PC-9 (cell line): ENCODE results near the gene CPLANE1. TPM values are rescaled to one million over a fixed set of nuclear protein-coding genes. Genes with fewer than 3 reads are reported as not detected.
A peak's percentile ranks its signal among the peaks of the same experiment; 100 is the strongest.

Experiments used
- BruUV-seq: library from RNA; stranded (reverse); fragments of 400-500 nt; replicated peaks from 2 replicates; lab custom pipeline; 2021; lab: Mats Ljungman, UMichigan
- CTCF ChIA-PET: fragments of 300-600 bp; sonication (Branson Sonifier 250); formaldehyde crosslinking; loops from one replicate; lab custom pipeline; 2022; ENCODE audit warnings: antibody characterized with exemption; lab: Charles Lee
- POLR2A ChIA-PET: fragments of 300-600 bp; sonication (Branson Sonifier 250); formaldehyde crosslinking; loops from one replicate; lab custom pipeline; 2022; ENCODE audit warnings: antibody characterized with exemption; ENCODE audit not compliant: unreplicated experiment; lab: Charles Lee
- DNase-seq, 2 experiments: peaks; one replicate each; pipeline versions ENCODE4 v3.0.0 to v3.0.0-alpha.2; 2015 to 2022; ENCODE audit warnings: mixed read lengths in 1 of 2
- H2AFZ ChIP-seq: fragments of 200-600 bp; sonication (generic); 2 replicates; pipeline ENCODE4 v1.8.1; 2017; ENCODE audit warnings: antibody characterized with exemption
- H3F3A ChIP-seq: fragments of 200-600 bp; sonication (generic); 2 replicates; pipeline ENCODE4 v1.8.1; 2017; ENCODE audit warnings: antibody characterized with exemption, mild to moderate bottlenecking, low read depth; ENCODE audit not compliant: insufficient read depth
- H3K27ac ChIP-seq: fragments of 200-600 bp; sonication (generic); 2 replicates; pipeline ENCODE4 v1.6.1; 2016; ENCODE audit warnings: mixed run types
- H3K27me3 ChIP-seq: fragments of 200-600 bp; sonication (generic); 2 replicates; pipeline ENCODE4 v1.6.1; 2016; ENCODE audit warnings: low read depth, mixed run types; ENCODE audit not compliant: insufficient read depth
- H3K36me3 ChIP-seq: fragments of 200-600 bp; sonication (generic); 2 replicates; pipeline ENCODE4 v1.6.1; 2016; ENCODE audit warnings: low read depth, mixed run types
- H3K4me1 ChIP-seq: fragments of 200-600 bp; sonication (generic); replicated peaks from 2 replicates; pipeline ENCODE4 v1.6.1; 2016; ENCODE audit warnings: mixed run types; ENCODE audit not compliant: insufficient read depth
- H3K4me2 ChIP-seq: fragments of 200-600 bp; sonication (generic); 2 replicates; pipeline ENCODE4 v1.6.1; 2017; ENCODE audit warnings: mixed run types
- H3K4me3 ChIP-seq: fragments of 200-600 bp; sonication (generic); 2 replicates; pipeline ENCODE4 v1.6.1; 2016; ENCODE audit warnings: mixed run types
- H3K79me2 ChIP-seq: fragments of 200-600 bp; sonication (generic); 2 replicates; pipeline ENCODE4 v1.6.1; 2017; ENCODE audit warnings: low read depth, mixed run types
- H3K9me2 ChIP-seq: fragments of 200-600 bp; sonication (generic); 2 replicates; pipeline ENCODE4 v1.8.1; 2017; ENCODE audit warnings: mild to moderate bottlenecking; ENCODE audit not compliant: insufficient read depth
- H3K9me3 ChIP-seq: fragments of 200-600 bp; sonication (generic); 2 replicates; pipeline ENCODE4 v1.8.1; 2016; ENCODE audit warnings: low read depth; ENCODE audit not compliant: insufficient read depth
- H4K20me1 ChIP-seq: fragments of 200-600 bp; sonication (generic); 2 replicates; pipeline ENCODE4 v1.8.1; 2017; ENCODE audit not compliant: insufficient read depth
- CTCF ChIP-seq: fragments of 200-600 bp; sonication (generic); conservative IDR thresholded peaks from 2 replicates; pipeline ENCODE4 v1.6.1; 2017; ENCODE audit warnings: mixed run types, antibody characterized with exemption, mild to moderate bottlenecking, moderate library complexity
- EZH2 ChIP-seq: fragments of 200-600 bp; sonication (generic); IDR thresholded peaks from 2 replicates; pipeline ENCODE4 v1.8.0; 2017; ENCODE audit warnings: antibody characterized with exemption, low read depth
- intact Hi-C: fragments of 100-400 bp; cut with micrococcal nuclease; formaldehyde crosslinking; loops from one replicate; pipeline ENCODE4 v1.10.0; 2022; ENCODE audit not compliant: unreplicated experiment
- total RNA-seq: library from RNA; stranded (reverse); gene quantifications from 2 replicates; pipeline ENCODE4 v1.2.3, GENCODE V29; 2021

Gene CPLANE1
- total RNA-seq, 1 experiment from 2014 or later = 45.5 TPM

GRCh38 chr5:37077146-37077545, 172.0 kb downstream of the CPLANE1 start:
- H3K27ac ChIP-seq = no peak overlapping the region
- POLR2A ChIA-PET = no interaction called here
- DNase-seq = no peak
- intact Hi-C loops = no loop called here
- H2AFZ ChIP-seq = no peak overlapping the region
- peaks cover 3% of the 10 kb centered on the region; the same call in 1 of the 2 replicates for H3K9me3 ChIP-seq
- BruUV-seq = no TSS peak
- H3K4me1 ChIP-seq = no peaks in the 10 kb centered on the region
- H3K4me3 ChIP-seq = no peak overlapping the region
- 0 out of 2 replicates have a peak, but pooled peaks cover 3% of the 10 kb centered on the region for H3F3A ChIP-seq
- no peaks in the 10 kb centered on the region for H3K27me3 ChIP-seq
- no peak overlapping the region for H3K4me2 ChIP-seq
- TF ChIP-seq CTCF (no peak), EZH2 (no peak)
- no peaks in the 10 kb centered on the region for H3K79me2 ChIP-seq
- H3K36me3 ChIP-seq = no peaks in the 10 kb centered on the region
- CTCF ChIA-PET = interaction anchor here (0.6 kb wide), 1 partner anchor 117 kb away, joined by 4 read pairs; no protein-coding TSS in a partner anchor
- H3K9me2 ChIP-seq = no peaks in the 10 kb centered on the region
- no peaks in the 10 kb centered on the region for H4K20me1 ChIP-seq

- H3K4me3 ChIP-seq = no peak overlapping the region
- POLR2A ChIA-PET = no interaction called here
- H3K9me3 ChIP-seq = peaks cover 3% of the 10 kb centered on the region; the same call in 1 of the 2 replicates
- H3K4me1 ChIP-seq = no peaks in the 10 kb centered on the region
- no peaks in the 10 kb centered on the region for H3K79me2 ChIP-seq
- no TSS peak for BruUV-seq
- H3K36me3 ChIP-seq = no peaks in the 10 kb centered on the region
- 0 out of 2 replicates have a peak, but pooled peaks cover 4% of the 10 kb centered on the region for H3F3A ChIP-seq
- H3K27ac ChIP-seq = no peak overlapping the region
- H3K27me3 ChIP-seq = no peaks in the 10 kb centered on the region
- TF ChIP-seq CTCF (no peak), EZH2 (no peak)
- no peak overlapping the region for H3K4me2 ChIP-seq
- intact Hi-C loops = no loop called here
- no peaks in the 10 kb centered on the region for H3K9me2 ChIP-seq
- no peak overlapping the region for H2AFZ ChIP-seq
- H4K20me1 ChIP-seq = no peaks in the 10 kb centered on the region
- CTCF ChIA-PET = no interaction called here
- peak in 1 of 2 experiments; percentile 22 for DNase-seq
These were observed 173.7 kb downstream of the CPLANE1 start for GRCh38 chr5:37075399-37075950.

GRCh38 chr5:37071901-37072581, 177.1 kb downstream of the CPLANE1 start:
- Histone ChIP-seq H3K9me2 (no peaks in the 10 kb centered on the region), H2AFZ (no peak overlapping the region), H4K20me1 (no peaks in the 10 kb centered on the region), H3K4me3 (no peak overlapping the region), H3F3A (0 out of 2 replicates have a peak, but pooled peaks cover 4% of the 10 kb centered on the region), H3K4me2 (no peak overlapping the region), H3K36me3 (no peaks in the 10 kb centered on the region), H3K27me3 (no peaks in the 10 kb centered on the region), H3K4me1 (no peaks in the 10 kb centered on the region), H3K79me2 (no peaks in the 10 kb centered on the region), H3K27ac (no peak overlapping the region), H3K9me3 (no peaks in the 10 kb centered on the region)
- TF ChIP-seq EZH2 = no peak
- no peak for TF ChIP-seq CTCF
- DNase-seq = peak in 1 of 2 experiments; percentile 25
- intact Hi-C loops = no loop called here
- no TSS peak for BruUV-seq
- ChIA-PET CTCF (no interaction called here), POLR2A (no interaction called here)
